Measurements from ENCODE around the gene CRIP3. TPM values are rescaled to one million over a fixed set of nuclear protein-coding genes. Genes with fewer than 3 reads are reported as not detected.

The CRIP3 gene
- polyA plus RNA-seq, 3 donors: 1.2 to 12.8 (median 1.6) TPM

DNA sequence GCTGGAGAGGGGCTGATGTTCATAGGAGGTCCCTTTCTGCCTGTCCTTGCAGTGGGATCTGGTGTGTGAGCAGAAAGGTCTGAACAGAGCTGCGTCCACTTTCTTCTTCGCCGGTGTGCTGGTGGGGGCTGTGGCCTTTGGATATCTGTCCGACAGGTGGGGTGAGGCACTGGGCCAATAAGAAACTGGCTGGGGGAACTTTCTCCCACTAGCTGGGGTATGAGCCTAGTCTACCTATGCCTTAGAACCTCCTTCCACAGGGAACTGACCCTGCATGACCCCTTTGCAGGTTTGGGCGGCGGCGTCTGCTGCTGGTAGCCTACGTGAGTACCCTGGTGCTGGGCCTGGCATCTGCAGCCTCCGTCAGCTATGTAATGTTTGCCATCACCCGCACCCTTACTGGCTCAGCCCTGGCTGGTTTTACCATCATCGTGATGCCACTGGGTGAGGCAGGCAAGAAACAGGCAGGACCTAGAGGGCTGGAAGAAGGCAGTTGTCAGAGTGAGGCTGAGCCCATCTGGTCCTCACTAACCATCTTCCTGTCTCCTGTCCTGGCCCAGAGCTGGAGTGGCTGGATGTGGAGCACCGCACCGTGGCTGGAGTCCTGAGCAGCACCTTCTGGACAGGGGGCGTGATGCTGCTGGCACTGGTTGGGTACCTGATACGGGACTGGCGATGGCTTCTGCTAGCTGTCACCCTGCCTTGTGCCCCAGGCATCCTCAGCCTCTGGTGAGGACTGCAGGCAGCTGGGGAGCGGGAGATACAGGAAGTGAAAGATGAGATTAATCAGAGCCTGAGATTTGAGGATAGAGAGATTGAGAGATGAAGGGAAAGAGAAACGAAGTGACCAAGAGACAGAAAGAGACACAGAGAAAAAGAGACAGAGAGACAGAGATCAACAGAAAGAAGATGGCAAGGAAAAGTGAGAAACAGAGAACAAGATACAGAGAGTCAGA, 9.0 kb downstream of the CRIP3 start:
- WGBS (ENCODE audit: insufficient coverage): 90% methylated on average over 18 of the region's 18 CpGs
- H3K9ac ChIP-seq (ENCODE audit: insufficient read depth, low read length, poor library complexity, severe bottlenecking): no peak overlapping the region
- intact Hi-C loops (cut with micrococcal nuclease): no loop called here
- H4K20me1 ChIP-seq (ENCODE audit: insufficient read depth, low read length): no peaks in the 10 kb centered on the region
- H3K36me3 Mint-ChIP-seq: no peaks in the 10 kb centered on the region
- no peak overlapping the region for H3K4me2 ChIP-seq (replicated peaks; ENCODE audit: extremely low read depth, low read length, poor library complexity, severe bottlenecking)
- H3K9me3 ChIP-seq (replicated peaks in 1 of 2; ENCODE audit: control insufficient read depth in 1 of 2, insufficient read depth in 1 of 2, low read length in 2 of 2): no peaks in the 10 kb centered on the region
- H3K27ac ChIP-seq (ENCODE audit: low read depth in 1 of 2, low read length in 2 of 2): no peak overlapping the region
- peaks cover 0 to 2% (median 0%) of the 10 kb centered on the region in 7 donors for H3K9me3 Mint-ChIP-seq
- no peak overlapping the region for H2AFZ ChIP-seq (ENCODE audit: insufficient read depth, low read depth, low read length, poor library complexity, severe bottlenecking)
- no peaks in the 10 kb centered on the region for H3K36me3 ChIP-seq (replicated peaks in 1 of 2; ENCODE audit: control insufficient read depth in 1 of 2, insufficient read depth in 2 of 2, low read length in 2 of 2)
- H3K4me3 Mint-ChIP-seq: no peak overlapping the region
- TF ChIP-seq, protein P1, sequence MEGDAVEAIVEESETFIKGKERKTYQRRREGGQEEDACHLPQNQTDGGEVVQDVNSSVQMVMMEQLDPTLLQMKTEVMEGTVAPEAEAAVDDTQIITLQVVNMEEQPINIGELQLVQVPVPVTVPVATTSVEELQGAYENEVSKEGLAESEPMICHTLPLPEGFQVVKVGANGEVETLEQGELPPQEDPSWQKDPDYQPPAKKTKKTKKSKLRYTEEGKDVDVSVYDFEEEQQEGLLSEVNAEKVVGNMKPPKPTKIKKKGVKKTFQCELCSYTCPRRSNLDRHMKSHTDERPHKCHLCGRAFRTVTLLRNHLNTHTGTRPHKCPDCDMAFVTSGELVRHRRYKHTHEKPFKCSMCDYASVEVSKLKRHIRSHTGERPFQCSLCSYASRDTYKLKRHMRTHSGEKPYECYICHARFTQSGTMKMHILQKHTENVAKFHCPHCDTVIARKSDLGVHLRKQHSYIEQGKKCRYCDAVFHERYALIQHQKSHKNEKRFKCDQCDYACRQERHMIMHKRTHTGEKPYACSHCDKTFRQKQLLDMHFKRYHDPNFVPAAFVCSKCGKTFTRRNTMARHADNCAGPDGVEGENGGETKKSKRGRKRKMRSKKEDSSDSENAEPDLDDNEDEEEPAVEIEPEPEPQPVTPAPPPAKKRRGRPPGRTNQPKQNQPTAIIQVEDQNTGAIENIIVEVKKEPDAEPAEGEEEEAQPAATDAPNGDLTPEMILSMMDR (IDR thresholded peaks at IDR 0.05): no peak
- peaks cover 0 to 3% of the 10 kb centered on the region in 2 donors for H3K27me3 ChIP-seq (ENCODE audit: control insufficient read depth in 2 of 2, insufficient read depth in 2 of 2, low read length in 2 of 2)
- H3K27me3 Mint-ChIP-seq (ENCODE audit: low read depth in 3 of 3): peaks cover 7 to 18% (median 11%) of the 10 kb centered on the region in 3 donors
- H3K27ac Mint-ChIP-seq: peak overlapping the region in 1 of 7 donors; percentile 0
- DNase-seq: no peak
- peaks cover 4% of the 10 kb centered on the region for H3K4me1 Mint-ChIP-seq
- no peak overlapping the region for H3K4me3 ChIP-seq (replicated peaks in 1 of 3; ENCODE audit: low read depth in 2 of 3, low read length in 3 of 3)
- no peaks in the 10 kb centered on the region for H3K79me2 ChIP-seq (ENCODE audit: insufficient read depth, low read length)
- no peaks in the 10 kb centered on the region for H3K4me1 ChIP-seq (ENCODE audit: control insufficient read depth in 1 of 2, insufficient read depth in 2 of 2, low read length in 2 of 2)

DNA sequence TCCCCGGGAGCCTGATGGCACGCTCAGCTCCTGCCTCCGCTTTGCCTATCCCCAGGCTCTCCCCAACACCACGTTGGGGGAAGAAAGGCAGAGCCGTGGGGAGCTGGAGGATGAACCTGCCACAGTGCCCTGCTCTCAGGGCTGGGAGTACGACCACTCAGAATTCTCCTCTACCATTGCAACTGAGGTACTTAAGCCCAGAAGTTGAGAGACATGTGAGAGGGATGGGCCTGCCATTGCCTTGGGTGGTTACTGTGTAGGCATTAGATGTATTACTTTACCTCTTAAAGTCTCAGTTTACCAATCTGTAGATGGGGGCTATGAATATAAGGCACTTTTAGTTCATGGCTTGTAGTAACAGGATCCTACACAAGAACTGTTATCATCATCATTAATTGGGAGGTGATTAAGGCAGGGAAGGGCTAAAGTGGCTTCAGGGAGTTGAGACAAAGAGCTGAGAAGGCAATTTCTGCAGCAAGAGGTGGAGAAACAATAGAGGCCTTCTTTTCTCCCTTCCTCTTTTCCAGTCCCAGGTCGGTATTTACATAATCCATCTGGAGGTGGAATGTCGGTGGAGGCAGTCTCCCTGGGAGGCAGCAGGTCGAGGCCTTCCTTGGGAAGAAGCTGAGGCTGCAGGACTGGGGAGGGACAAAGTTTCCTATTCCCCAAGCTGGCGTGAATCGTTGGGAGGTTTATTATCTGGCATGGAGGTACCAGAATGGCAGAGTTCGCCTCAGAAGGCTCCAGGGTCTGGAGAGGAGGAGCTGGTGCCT, 9.9 kb downstream of the CRIP3 start:
- Histone ChIP-seq H3K4me3 (replicated peaks in 1 of 3; ENCODE audit: low read depth in 2 of 3, low read length in 3 of 3) (no peak overlapping the region), H3K4me2 (replicated peaks; ENCODE audit: extremely low read depth, low read length, poor library complexity, severe bottlenecking) (no peak overlapping the region), H3K9ac (ENCODE audit: insufficient read depth, low read length, poor library complexity, severe bottlenecking) (no peak overlapping the region), H3K36me3 (replicated peaks in 1 of 2; ENCODE audit: control insufficient read depth in 1 of 2, insufficient read depth in 2 of 2, low read length in 2 of 2) (no peaks in the 10 kb centered on the region), H3K27ac (ENCODE audit: low read depth in 1 of 2, low read length in 2 of 2) (no peak overlapping the region), H4K20me1 (ENCODE audit: insufficient read depth, low read length) (no peaks in the 10 kb centered on the region), H3K4me1 (ENCODE audit: control insufficient read depth in 1 of 2, insufficient read depth in 2 of 2, low read length in 2 of 2) (no peaks in the 10 kb centered on the region), H3K79me2 (ENCODE audit: insufficient read depth, low read length) (no peaks in the 10 kb centered on the region), H3K9me3 (replicated peaks in 1 of 2; ENCODE audit: control insufficient read depth in 1 of 2, insufficient read depth in 1 of 2, low read length in 2 of 2) (no peaks in the 10 kb centered on the region), H2AFZ (ENCODE audit: insufficient read depth, low read depth, low read length, poor library complexity, severe bottlenecking) (no peak overlapping the region), H3K27me3 (ENCODE audit: control insufficient read depth in 2 of 2, insufficient read depth in 2 of 2, low read length in 2 of 2) (peaks cover 0 to 3% of the 10 kb centered on the region in 2 donors)
- peaks cover 4% of the 10 kb centered on the region for H3K4me1 Mint-ChIP-seq
- H3K27ac Mint-ChIP-seq: peak overlapping the region in 1 of 7 donors; percentile 46
- H3K9me3 Mint-ChIP-seq: peaks cover 0 to 2% (median 0%) of the 10 kb centered on the region in 7 donors
- intact Hi-C loops (cut with micrococcal nuclease): no loop called here
- peaks cover 7 to 18% (median 11%) of the 10 kb centered on the region in 3 donors for H3K27me3 Mint-ChIP-seq (ENCODE audit: low read depth in 3 of 3)
- no peak overlapping the region for H3K4me3 Mint-ChIP-seq
- DNase-seq: no peak
- WGBS (ENCODE audit: insufficient coverage): 90% methylated on average over 6 of the region's 12 CpGs
- H3K36me3 Mint-ChIP-seq: no peaks in the 10 kb centered on the region
- TF ChIP-seq, protein P1 (IDR thresholded peaks at IDR 0.05): no peak

Measured in CD14-positive monocyte (primary cell).